ENCODE data around the gene SSH2.

Gene SSH2

DNA sequence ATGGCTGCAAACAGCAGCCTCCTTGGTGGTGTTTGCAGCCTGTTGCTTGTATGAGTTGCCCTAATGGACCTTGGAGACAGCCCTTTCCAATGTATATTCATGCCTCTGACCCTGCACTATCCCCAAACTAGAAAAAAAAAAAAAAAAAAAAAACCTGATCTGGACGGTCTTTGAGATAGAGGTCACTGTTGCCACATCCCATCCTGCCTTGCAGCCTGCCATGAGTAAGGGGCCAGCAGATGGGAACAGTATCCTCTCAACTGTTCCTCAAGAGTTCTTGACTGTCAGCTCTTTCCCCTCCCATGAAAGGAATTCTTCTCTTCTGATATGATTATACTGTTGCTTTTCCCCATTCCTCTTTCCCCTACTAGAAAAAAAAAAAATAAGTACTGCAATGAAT, 152.4 kb downstream of the SSH2 start:
- DNase-seq (ENCODE audit: low spot score) = no peak

DNA sequence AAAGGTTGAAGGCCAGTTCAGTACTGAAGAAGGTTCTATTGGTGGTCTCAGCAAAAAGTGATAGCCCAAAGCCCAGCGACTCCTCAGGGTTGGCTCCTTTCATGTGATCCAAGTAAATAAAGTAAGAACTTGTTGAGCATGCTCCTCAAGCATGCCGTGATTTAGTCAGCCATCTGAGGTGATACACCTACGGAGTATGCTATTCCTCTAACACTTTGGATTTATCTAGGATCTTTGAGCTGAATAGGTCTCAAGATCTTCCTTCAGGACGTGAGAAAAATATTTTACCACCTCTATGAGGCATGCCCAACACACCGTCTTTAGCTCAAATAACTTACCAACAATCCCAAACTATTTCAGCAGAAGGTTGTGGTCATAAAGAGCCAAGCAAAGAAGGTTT, 154.0 kb downstream of the SSH2 start:
- DNase-seq (ENCODE audit: low spot score) = no peak

DNA sequence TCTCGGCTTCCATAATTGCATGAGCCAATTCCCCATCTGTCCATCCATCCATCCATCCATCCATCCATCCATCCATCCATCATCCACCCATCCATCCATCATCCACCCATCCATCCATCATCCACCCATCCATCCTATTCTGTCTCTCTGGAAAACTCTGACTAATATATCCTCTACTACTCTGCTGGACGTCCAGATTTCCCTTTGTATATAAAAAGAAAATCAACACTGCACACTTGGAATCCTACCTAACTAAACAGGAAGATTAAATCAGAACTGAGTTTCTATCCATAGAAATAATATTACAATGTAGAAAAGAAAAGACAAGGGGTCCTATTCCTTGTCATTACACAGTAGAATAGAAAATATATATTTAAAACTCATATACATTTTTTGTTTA, 157.0 kb downstream of the SSH2 start:
- DNase-seq (ENCODE audit: low spot score) = no peak

DNA sequence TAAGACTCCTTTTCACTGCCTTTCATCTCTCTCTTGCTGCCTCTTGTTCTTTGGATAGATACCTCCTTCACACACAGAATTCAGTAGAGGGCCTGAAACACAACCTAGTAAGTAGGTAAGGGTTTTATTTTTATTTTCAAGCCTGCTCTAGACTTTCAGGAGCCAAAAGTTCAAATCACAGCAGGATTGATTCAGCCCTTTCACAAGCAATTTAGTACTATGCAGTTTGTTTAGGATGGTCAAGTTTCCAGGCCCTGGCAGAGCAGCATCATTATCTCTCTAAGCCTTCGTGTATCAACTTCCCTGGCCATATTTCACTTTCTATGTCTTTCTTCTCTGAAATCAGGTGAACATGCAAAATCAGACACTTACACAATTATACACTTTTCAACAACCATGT, 158.5 kb downstream of the SSH2 start:
- DNase-seq (ENCODE audit: low spot score) = no peak

DNA sequence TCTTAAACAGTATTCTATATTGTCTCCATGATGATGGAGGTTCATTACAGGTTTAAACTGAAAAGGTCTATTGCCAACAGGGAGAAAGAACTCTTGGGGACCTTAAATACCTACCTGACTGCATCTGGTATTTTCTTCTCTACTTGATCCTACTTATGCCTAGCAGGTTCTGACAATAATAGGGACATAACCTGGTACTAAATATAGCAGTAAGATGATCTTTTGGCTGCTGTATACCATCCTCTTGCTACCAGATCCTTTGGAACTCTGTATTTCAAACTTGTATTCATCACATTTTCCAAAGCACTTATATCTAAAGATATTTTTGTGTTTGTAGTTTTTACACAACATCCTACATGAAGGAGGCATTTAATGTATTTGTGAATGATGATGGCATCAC, 160.8 kb downstream of the SSH2 start:
- no peak for DNase-seq (ENCODE audit: low spot score)

DNA sequence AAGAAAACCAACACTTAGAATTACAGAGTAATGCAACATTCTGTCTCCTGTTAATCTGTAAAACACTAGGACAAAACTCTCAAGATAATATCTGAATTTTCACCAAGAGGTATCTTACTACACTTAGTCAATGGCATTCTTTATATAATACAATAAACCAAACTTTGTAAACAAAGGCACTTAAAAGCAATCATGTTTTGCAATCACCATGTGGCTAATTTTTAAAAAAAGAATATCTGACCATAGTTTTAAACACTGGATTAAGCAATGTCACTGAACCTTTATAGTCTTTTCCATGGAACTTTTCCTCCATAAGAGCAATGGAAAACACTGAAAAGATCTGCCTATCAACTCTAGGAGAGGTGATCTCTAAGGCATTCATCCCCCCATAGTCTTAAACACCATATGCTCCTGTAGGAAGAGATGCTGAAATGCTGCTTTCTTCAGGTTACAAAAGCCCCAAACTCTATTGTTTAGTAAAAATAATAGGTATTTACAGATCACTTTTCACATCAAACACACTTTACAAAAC, 163.2 kb downstream of the SSH2 start:
- DNase-seq (ENCODE audit: low spot score) = no peak

DNA sequence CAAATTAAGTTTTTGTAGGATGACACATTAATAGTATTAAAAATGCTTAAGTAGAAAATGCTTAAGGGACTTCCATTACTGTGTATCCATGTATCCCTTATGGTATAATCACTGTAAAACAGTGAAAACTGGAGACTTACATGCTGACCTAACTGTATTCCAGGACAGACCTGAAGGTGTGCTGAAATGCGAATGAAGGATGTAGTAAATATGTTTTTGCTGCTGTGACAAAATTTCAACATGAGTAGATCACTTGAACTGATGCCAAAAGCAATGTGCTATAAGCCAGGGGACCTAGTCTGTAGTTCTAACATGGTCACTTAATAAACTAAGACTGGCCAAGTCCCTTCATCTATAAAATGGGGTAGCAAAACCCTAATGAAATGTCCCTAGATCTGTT, 165.3 kb downstream of the SSH2 start:
- no peak for DNase-seq (ENCODE audit: low spot score)

DNA sequence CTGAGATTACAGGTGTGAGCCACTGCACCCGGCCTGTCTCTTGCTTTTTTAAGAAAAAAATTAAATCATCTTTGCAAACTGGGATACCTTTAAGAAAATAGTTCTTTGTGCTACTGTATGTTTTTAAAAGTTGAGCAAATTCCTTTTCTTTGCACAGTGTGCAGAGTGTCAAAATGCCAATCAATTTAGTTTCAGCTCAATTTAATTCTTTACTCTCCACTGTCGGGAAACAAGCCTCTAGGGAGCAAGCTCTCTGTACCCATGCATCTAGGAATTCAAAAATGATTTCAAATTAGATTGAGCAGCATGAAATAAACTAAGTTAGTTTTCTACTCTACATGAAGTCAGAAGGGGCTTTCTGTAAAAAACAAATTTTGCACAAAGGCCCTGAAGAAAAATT, 165.8 kb downstream of the SSH2 start:
- no peak for DNase-seq (ENCODE audit: low spot score)

DNA sequence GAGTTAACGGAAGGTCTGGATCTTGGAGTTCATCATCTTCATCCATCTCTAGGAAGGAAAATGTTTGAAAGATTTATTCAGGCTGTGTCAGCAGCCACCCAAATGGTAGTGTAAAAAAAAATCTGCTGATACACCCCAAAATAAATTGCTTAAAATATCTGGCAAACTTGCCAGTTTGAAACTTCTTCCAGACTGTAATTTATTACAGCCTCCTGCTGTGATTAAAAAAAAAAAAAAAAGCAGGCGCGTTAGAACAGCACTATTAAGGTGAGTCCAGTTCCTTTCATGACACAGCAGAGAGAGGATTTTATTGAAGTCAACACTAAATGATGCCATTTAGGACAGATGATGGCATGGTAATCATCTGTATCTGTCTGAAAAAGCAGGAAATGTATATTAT, 166.8 kb downstream of the SSH2 start:
- DNase-seq (ENCODE audit: low spot score) = no peak

DNA sequence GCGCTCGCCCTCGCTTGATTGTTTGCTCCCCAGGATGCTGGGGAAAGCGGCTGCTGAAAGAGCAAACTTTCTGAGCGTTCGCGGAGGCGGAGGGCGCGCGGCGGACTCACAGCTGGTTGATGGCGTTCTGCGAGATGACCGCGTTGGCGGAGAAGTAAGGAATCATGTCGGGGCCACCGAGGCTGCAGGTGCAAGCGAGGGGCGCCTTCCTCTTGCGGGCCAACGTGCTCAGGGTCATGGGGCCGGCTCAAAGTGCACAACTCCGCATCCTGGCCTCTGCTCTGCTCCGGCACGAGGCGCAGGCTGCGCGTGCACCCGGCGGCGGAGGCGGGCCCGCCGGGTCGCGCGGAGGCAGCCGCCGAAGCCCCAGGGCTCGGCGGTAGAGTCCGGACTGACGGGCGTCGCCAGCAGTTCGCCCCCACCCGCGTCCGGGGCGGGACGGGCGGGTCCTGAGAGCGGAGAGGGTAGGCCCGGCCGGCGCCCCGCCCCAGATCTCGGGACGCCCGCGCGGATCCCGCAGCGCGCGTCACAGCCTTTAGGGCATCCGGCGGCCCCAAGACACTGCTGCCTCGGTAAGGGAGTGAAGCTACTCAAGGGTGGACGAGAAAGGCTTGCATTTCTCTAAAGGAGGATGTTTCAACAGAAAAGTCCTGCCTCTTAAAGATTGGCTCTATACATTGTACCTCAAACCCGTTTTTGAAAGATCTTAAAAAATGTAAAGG, 168.8 kb downstream of the SSH2 start:
- peak; percentile 91 for DNase-seq (ENCODE audit: low spot score)

DNA sequence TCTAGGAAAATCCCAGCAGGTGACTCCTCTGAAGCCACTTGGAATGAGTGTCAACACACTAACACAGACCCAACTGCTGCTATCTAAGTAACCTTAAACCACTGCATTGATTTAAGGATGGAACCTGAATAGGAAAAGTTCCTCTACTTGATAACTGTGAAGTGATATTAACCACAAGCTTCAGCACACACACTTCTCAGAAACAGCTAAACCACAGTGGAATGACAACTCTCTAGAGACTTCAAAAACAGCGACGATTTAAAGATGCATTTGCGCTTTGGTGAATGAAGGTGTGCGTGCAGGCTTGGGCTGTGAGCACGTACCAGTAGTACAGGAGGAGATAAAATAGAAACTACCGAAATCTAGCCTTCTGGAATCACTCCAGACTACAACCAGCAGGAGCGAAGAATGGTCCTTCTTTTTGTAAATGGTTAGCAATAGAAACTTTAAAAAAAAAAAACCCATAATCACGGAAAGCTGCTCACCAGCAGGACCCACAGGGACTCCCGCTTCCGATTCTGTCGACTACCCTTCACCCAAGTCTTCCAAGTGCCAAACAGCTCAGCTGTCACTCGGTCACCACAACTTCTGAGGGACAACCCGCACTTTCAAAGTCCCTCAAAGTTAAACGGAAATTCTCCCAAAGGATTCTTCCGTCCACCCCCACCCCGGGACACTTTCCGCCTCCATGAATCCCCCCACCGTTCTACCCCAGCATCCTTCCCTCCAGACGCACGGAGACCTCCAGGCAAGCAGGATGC, 169.6 kb downstream of the SSH2 start:
- DNase-seq (ENCODE audit: low spot score) = peak; percentile 12

DNA sequence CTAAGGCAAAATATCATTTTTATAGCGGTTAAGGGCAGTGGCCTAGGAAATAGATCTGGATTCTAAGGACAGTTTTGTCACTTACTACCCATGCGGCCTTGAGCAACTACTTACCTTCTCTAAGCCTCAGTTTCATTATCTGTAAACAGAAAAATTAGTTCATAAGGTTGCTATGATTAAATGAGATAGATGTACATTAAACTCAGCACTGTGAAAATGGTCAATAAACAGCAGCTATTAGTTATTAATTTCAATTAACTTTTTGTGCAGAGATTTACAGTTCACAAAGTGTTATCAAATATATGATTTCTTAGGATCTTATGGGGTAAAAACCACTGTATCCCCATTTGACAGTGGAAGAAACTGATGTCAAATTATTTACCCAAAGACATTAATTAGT, 171.8 kb downstream of the SSH2 start:
- no peak for DNase-seq (ENCODE audit: low spot score)

DNA sequence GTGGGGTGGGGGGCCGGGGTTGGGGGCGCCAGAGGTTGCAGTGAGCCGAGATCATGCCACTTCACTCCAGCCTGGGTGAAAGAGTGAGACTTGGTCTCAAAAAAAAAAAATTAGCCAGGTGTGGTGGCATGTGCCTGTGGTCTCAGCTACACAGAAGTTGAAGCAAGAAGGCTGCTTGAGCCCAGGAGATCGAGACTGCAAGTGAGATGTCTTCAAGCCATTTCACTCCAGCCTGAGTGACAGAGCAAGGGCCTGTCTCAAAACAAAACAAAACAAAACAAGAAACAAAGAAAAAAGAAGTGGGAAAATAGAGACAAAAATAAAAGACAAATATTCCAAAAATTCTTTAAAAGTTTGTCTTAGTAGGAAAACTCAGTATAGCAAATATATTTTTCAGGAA, 172.2 kb downstream of the SSH2 start:
- DNase-seq (ENCODE audit: low spot score) = no peak

DNA sequence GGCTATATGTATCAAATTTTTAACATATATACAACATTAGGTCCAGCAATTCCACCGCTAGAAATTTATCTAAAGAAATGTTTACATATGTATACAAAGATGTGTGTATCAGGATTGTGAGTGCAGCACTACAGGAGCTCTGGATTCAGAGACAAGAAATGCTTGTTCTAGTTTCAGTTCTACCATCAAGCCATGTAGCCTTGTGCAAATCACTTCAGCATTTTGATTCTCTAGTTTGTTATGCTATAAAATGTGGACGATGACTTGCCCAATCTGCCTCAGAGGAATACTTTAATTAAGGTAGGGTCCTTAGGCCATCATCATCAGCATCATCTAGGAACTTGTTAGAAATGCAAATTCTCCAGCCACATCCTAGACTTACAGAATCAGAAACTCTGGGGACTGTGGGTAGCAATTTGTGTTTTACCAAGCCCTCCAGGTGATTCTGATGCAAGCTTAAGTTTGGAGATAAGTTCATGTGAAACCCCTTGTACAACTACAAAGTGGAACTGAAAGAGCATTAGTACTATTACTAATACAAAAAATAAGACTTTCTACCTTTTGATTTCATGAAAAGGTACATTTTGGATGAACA, 176.1 kb downstream of the SSH2 start:
- DNase-seq (ENCODE audit: low spot score) = no peak

DNA sequence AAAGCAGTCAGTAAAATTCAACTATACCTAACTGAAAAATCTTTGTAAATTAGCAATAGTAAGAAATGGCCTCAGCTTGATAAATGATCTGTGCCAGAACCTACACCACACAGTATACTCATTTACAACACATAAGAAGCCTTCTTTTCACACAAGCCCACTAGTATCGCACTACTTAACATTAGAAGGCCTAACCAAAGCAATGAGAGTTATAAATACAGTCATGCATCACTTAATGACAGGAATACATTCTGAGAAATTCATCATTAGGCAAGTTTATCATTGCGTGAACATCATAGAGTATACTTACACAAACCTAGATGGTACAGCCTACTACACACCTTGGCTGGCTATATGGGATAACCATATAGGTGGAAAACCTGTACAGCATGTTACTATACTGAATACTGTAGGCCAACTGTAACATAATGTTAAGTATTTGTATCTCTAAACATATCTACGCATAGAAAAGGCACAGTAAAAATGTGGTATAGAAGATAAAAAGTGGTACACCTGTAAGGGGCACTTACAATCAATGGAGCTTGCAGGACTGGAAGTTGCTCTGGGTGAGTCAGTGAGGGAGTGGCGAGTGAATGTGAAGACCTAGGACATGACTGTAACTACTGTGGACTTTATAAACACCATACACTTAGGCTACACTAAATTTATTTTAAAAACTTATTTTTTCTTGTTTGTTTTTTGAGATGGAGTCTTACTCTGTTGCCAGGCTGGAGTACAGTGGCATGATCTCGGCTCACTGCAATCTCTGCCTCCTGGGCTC, 180.8 kb downstream of the SSH2 start:
- no peak for DNase-seq (ENCODE audit: low spot score)

DNA sequence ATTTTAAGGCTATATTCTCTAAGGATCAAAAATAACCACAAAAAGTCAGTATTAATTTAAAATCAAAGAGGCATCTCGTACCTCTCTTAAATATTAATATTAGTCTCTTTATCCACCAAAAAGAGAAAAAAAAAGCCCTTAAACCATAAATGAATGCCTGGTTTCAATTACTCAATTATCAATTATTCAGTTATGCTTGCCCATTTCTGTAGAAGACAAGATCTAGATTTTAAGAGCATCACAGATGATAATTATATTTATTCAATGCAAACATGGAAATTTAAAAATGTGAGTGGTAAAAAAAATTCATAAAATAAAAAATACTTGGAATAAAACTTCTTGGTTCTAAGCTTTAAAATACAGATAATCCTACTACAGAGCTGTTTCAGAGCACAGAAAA, 181.6 kb downstream of the SSH2 start:
- no peak for DNase-seq (ENCODE audit: low spot score)

DNA sequence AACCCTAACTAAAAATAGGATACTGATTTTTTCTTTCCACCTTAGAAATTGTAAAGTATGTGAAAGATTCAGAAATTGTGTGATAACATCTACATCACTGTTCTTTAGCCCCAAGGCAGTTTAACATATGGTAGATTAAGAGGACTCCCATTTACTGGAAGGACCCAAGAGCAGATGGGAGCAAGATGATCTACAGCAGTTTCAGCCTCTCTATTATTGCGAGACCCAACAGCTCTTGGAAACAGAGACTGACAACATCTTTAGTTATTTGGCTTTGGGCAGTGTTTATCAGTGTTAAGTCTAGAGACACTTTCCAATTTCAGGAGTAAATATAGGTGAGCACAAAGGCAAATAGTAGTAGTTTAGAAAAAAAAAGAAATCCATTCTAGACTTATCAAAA, 182.4 kb downstream of the SSH2 start:
- DNase-seq (ENCODE audit: low spot score) = no peak

DNA sequence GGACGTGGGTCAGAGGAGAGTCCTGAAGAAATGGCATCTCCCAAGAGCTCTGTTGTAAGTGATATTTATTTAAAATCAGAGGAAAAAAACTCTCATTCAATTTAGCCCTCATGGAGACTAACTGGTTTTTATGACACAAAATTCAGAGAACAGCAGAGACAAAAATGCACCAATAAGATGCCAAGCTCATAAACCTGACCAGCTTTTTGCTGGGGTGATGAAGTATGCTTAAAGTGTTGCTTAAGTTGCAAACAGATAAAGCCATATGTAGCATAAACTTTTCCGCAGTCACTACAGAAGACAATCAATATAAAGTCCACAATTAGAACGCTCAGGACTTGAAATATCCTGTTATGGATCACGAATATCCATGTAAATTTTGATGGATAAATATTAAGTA, 183.4 kb downstream of the SSH2 start:
- DNase-seq (ENCODE audit: low spot score) = no peak

DNA sequence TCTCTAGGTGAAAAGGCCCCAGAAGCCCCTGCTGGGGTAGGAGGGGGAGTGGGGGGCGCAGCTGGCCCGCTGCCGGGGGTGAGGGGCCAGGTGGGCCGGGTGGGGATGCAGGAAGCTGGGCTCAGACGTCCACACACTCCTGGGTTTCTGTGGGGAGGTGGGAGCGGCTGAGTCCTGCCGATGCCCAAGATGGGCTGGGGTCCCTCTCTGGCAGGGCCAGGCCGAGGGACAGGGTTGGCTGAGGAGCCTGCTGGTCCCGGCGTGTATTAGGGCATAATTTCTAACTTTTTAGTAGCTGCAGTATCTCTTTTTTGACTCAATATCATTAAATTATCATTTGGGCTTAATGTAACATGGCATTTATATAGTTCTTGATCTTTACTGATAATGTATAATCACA, 185.9 kb downstream of the SSH2 start:
- DNase-seq (ENCODE audit: low spot score) = no peak

DNA sequence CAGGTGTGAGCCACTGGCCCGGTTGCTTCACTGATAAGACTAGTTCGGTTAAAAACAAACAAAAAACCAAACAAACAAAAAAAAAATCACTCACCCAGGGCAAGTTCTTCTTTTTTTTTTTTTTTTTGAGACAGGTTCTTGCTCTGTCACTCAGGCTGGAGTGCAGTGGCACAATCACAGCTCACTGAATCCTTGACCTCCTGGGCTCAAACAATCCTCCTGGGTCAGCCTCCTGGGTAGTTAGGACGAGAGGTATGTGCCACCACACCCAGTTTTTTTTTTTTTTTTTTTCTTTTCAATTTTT, 187.9 kb downstream of the SSH2 start:
- DNase-seq (ENCODE audit: low spot score) = no peak

DNA sequence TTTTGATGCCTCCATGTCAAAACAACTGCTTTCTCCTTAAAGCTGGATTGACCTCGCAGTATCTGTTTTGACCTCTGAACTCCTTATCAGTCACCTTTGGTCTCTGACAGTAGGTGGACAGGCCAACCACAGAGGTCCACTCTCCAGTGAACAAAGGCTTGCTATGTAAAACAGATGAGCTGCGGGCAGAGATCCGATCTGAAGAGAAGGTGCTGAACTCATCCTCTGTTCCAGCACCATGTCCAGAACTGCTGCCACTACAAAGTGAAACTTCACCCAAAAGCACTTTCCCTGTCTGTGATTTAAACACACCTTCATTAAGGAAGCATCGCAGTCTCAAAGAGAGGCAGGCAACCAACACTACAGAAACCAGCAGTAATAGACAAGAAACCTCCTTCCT, 190.0 kb downstream of the SSH2 start:
- no peak for DNase-seq (ENCODE audit: low spot score)

DNA sequence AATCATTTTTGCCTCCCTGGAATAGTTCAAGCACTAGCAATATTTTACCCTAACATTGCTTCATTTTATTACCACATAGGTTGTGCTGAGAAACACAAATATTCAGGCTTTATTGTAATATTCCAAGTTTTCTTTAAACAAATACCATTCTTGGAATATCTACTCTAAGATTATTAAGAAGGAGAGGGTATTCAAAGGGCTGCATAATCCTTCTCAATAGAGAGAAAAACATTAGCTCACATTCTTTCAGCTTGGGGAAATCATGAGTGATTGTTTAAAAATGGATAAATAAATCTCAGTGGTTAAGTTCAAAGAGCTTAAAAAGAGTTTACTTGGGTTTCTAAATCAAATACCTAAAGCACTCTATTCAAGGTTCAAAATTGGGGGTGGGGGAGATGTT, 195.4 kb downstream of the SSH2 start:
- DNase-seq (ENCODE audit: low spot score) = no peak

DNA sequence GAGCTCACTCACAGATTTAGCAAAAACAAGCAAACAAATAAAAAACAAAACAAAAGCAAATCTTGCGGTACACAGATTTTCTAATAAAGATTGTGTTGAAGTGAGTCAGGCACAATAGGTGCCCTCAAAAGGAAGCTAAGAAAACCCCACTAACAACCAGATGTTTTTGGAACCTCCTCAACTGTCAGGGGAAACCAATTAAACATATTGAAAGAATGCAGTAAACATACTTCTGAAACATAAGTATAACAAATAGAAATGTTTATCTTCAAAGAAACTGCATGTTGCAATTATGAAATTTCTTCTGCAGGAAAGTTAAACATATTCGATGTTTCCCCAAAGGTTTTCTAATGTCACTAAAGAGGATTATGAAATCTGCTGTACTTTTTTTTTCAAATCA, 196.9 kb downstream of the SSH2 start:
- DNase-seq (ENCODE audit: low spot score) = no peak

Measured in AG08395 (cell line).